Stromal cell of bone marrow (primary cell): Measurements from ENCODE around the gene ASAP2.
"Not testable (repeated sequence)": the region's sequence is repeated elsewhere in the genome, so short reads cannot be mapped to it uniquely, and the experiment has no call there.

Experiments used
- DNase-seq: peaks from one replicate; pipeline ENCODE4 v3.0.0-alpha.2; 2012; ENCODE audit warnings: low read depth

ASAP2 gene

GRCh38 chr2:9255416-9255815 is 48.8 kb downstream of the ASAP2 start:
- no peak for DNase-seq

- DNase-seq, result no peak
These were observed 49.5 kb downstream of the ASAP2 start for GRCh38 chr2:9256147-9256546.

- no peak for DNase-seq
These were observed 50.0 kb downstream of the ASAP2 start for GRCh38 chr2:9256570-9257043.

DNA sequence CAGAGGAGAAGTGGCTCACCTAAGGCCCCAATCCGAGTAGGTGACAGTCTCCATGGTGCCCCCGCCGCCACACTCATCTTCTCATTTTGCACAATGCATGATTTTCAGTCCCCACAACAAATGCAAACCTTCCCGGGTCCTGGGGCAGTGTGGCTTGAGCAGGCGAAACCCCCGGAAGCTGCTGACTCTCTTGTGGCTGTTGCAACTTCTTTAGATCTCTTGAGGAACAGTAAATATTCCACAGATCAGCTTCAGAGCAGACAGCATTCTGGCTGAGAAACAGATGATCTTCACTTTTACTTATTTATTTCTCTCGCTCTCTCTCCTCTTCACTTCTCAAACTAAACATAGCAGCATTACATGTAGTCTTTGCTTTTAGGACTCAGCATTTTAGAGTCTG is 51.9 kb downstream of the ASAP2 start:
- no peak for DNase-seq

DNA sequence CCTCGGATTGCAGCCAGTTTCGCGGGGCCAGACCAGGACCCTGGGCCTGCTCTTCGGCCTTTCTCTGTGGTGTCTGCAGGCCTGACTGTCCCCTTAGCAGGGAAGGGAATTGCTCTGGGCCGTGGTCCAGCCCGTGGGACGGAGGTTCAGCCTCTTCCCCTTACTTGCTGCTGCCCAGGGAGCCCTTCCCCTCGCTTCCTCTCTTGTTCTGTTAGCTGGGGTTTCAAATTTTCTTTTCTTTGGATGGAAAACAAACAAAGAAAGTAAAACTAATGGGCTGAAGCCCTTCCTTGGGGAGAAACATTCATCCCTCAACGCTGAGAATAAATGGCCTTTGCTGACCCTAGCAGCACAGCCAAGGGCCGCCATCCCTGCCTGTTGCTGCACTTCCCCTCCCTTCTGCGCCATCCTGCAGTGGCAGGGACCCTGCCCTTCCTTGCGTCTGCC is 52.4 kb downstream of the ASAP2 start:
- DNase-seq, result peak; percentile 78

DNA sequence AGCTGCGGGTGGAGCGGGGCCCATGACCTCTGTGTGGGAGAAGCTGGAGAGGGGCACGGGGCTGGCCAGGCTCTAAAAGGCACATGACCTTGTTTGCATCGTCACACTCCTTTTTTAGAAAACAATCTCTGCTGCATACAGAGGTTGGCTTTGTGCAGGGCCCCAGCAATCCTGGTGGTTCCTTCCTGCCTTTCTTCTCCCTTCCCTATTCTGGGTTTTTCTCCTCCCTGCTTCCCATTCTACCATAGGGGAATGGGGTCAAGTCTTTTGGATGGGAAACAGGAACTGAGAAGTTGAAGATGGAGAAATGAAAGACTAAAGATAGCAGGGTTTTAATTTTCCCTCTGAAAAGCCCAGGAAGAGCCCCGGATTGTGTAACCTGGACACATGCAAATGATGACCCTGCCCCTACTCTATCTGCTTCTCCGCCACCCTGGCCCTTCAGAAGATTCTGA is 53.9 kb downstream of the ASAP2 start:
- DNase-seq, result no peak

GRCh38 chr2:9261231-9261883 is 54.7 kb downstream of the ASAP2 start:
- peak; percentile 67 for DNase-seq

- no peak for DNase-seq
These were observed 56.1 kb downstream of the ASAP2 start for GRCh38 chr2:9262671-9263171.

DNA sequence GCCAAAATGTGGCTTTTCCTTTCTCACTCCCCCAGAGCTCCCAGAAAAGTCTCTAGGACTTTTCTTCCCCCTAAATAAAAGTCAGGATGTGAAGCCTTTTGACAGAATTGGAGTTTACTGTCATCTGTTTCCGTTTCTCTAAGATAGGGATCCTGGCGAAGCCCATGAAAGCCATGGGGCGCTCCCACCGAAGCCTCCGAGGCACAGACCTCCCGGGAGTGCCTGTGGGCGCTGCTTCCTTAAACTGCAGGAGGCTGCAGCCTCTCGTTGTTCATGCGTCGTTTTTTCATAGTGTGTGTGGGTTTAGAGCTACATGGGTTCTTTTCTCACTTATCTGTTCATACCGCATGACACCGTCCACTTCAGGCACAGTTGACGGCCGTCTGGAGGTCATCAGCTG is 56.8 kb downstream of the ASAP2 start:
- DNase-seq, result no peak

DNA sequence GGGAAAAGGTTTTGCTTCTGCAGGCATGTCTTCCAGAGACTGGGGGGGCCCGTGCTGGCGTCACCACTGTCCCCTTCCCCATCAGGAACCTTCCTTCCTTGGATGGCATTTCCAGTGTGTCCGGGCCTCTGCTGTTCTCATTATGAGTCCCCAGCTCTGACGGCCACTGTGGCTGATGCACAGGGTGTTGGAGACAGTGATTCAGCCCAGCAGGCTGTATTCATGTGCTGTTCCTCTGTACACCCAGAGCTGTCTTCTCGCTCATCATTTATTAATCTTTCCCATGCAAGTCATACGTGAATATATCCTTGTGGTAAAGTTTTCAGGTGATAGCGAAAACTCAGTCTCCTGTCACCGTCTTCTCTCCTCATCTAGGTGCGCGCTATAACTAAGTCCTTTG is 57.7 kb downstream of the ASAP2 start:
- no peak for DNase-seq

DNA sequence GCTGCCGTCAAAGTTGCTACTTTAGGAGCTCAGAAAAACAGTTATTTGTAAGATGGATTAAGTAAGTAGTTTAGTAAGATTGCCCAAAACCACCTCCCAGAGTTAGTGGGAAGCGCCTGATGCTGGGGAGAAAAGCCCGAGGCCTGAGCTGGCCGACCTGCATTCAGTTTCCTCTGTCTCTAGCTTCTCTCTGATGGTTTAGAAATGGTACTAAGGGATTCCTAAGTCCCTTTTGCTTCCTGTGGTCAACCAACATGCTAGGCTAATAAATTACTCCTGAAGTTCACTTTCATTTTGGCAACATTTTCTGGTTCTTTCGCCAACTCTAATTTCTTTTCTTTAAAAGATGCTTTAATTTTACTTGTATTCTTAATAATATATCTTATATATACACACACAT is 60.1 kb downstream of the ASAP2 start:
- no peak for DNase-seq

DNA sequence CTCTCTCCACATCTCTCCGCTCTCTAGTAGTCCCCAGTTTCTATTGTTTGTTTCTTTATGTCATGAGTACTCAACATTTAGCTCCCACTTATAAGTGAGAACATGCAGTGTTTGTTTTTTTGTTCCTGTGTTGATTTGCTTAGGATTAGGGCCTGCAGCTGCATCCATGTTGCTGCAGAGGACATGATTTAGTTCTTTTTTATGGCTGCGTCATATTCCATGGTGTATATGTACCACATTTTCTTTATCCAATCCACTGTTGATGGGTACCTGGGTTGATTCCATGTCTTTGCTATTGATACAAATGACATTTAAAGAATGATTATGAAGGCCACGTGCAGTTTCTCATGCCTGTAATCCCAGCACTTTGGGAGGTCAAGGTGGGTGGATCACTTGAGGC is 60.7 kb downstream of the ASAP2 start:
- DNase-seq, result not testable (repeated sequence)

- no peak for DNase-seq
These were observed 61.9 kb downstream of the ASAP2 start for GRCh38 chr2:9268301-9269080.

DNA sequence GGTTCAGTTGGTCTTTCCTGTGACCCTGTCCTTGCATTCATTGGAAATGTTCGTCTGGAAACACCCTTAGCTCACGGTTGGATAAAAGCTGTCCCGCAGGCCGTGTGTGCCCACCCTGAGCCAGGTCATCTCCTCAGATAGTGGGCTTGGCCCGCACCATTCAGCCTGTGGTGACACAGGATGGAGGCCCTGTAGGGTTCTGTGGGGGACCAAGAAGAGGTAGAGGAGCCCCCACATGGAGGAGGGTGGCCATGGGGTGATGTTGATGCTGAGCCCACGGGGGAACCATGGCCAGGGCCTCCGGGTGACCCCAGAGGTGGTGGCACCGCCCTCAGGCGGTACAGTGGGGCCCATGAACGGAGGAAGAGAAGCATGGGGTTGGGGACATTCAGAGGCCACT is 62.7 kb downstream of the ASAP2 start:
- no peak for DNase-seq

DNA sequence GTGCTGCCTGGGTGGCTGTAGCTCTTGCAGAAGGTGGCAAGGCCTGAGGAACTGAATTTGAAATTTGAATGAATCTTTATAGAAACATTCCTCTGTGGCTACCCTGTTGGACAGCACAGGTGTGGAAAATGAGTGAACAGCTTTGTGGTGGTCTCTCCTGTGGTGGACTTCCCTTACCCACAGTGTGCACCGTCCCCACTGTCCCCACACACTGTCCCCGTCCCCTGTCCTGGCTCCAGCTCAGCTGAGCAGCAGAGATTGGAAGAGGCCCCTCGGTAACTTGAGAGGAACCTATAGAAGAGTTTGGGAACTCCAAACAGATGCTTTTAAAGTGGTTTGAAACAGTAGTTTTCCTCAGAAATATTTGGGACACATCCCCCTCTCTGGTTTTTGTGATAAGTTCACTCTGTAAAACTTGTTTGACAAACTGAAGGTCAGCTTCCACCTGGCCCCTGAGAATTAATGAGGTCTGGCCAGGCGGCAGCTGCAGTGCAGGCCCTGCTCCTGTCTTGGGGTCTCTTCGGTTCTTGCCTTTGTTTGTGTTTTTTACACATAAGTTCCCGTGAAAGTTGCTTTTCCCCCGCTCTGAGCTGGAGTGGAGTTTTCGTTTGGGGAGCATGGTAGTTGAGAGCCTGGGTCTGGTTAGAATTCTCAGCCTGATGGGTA is 63.2 kb downstream of the ASAP2 start:
- no peak for DNase-seq

DNA sequence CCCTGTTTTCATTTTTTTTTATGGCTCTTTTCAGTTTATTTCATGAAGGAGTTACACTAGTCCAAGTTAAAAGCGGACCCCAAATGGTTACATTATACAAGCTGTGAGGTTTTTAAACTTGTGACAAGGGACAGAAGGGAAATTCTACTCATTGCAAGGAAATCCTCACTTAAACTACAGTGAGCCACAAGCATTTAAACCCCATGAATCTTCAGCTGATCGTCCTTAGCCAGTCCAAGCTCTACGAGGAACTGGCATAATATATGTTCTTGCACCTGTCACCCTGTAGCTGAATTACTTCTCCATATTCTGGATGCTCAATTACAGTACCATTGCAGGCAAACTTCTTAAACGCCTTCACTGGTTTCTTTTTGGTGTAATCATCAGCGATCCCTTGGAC is 64.5 kb downstream of the ASAP2 start:
- DNase-seq, result no peak

DNA sequence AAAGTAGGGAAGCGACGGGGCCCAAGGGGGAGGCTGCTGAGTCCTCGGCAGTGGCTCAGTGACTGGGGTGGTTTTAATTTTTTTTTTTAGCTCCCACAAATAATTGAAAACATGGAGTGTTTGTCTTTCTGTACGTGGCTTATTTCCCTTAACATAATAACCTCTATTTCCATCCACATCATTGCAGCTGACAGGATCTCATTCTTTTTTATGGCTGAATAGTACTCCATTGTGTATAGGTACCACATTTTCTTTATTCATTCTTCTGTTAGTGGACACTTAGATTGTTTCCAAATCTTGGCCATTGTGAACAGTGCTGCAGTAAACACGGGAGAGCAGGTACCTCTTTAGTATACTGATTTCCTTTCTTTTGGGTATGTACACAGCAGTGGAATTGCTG is 65.1 kb downstream of the ASAP2 start:
- DNase-seq, result no peak

DNA sequence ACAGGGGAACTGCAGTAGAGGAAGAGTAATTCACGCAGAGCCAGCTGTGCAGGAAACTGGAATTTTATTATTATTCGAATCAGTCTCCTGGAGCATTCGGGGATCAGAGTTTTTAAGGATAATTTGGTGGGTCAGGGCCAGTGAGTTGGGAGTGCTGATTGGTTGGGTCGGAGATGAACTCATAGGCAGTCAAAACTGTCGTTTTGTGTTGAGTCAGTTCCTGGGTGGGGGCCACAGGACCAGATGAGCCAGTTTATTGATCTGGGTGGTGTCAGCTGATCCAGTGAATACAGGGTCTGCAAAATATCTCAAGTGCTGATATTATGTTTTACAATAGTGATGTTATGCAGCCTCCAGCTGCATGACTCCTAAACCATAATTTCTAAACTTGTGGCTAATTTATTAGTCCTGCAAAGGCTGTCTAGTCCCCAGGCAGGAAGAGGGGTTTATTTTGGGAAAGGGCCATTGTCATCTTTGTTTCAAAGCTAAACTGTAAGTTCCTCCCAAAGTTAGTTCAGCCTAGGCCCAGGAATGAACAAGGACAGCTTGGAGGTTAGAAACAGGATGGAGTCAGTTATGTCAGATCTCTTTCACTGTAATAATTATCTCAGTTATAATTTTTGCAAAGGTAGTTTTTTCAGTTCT is 67.0 kb downstream of the ASAP2 start:
- no peak for DNase-seq

GRCh38 chr2:9274701-9275343 is 68.2 kb downstream of the ASAP2 start:
- no peak for DNase-seq

DNA sequence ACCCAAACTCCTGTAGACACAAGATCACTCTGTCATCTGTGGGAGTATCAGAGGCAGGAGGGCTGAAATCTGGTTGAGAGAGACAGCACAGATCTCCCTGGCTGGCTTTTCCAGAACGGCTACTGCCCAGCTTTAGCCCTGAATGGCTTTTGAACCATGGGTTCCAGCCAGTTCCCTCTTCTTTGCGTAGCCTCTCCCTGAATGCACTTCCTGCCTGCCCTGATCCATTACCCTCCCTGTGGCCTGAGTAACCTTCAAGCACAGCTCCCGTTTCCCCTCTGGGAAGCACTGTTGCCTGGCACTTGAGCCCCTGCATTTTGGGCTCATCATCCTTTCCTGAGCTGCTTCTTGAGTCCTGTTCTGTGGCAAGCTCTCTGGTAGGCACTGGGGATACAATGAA is 68.8 kb downstream of the ASAP2 start:
- no peak for DNase-seq

GRCh38 chr2:9276074-9276473 is 69.5 kb downstream of the ASAP2 start:
- no peak for DNase-seq
